RWPE2 (cell line): ENCODE results near the gene CP.

Experiments
- ATAC-seq: fragments of 200-7000 bp; cut with Tn5 transposase; 3 replicates; pipeline ENCODE4 v1.9.1; 2021; ENCODE audit warnings: low read depth
- DNase-seq: peaks from one replicate; pipeline ENCODE4 v3.0.0-alpha.2; 2020; ENCODE audit warnings: low spot score
- H3K27ac ChIP-seq: fragments of 450-650 bp; 2 replicates; pipeline ENCODE4 v1.5.1; 2017; ENCODE audit warnings: mild to moderate bottlenecking; ENCODE audit not compliant: poor library complexity, severe bottlenecking
- H3K27me3 ChIP-seq: fragments of 250-450 bp; sonication (Bioruptor Pico); 2 replicates; pipeline ENCODE4 v1.5.1; 2021; ENCODE audit warnings: mild to moderate bottlenecking, moderate library complexity; ENCODE audit not compliant: insufficient read depth, poor library complexity, severe bottlenecking
- H3K36me3 ChIP-seq: fragments of 250-450 bp; sonication (Bioruptor Pico); 2 replicates; pipeline ENCODE4 v1.5.1; 2020; ENCODE audit warnings: low read depth, mild to moderate bottlenecking, moderate library complexity
- H3K4me1 ChIP-seq: fragments of 250-450 bp; sonication (Bioruptor Pico); 2 replicates; pipeline ENCODE4 v1.5.1; 2021; ENCODE audit warnings: mild to moderate bottlenecking, moderate library complexity; ENCODE audit not compliant: insufficient read depth, poor library complexity, severe bottlenecking
- H3K4me3 ChIP-seq: fragments of 250-450 bp; sonication (Bioruptor Pico); 2 replicates; pipeline ENCODE4 v1.5.1; 2021; ENCODE audit warnings: mild to moderate bottlenecking, moderate library complexity; ENCODE audit not compliant: severe bottlenecking
- H3K9me3 ChIP-seq: fragments of 250-450 bp; sonication (Bioruptor Pico); 2 replicates; pipeline ENCODE4 v1.5.1; 2021; ENCODE audit warnings: mild to moderate bottlenecking, moderate library complexity; ENCODE audit not compliant: severe bottlenecking
- TF ChIP-seq, protein P1 (sequence below): fragments of 450-650 bp; IDR thresholded peaks from one replicate; pipeline ENCODE4 v1.5.1; 2017; ENCODE audit warnings: mild to moderate bottlenecking, moderate library complexity; ENCODE audit not compliant: poor library complexity, severe bottlenecking

The CP gene

DNA sequence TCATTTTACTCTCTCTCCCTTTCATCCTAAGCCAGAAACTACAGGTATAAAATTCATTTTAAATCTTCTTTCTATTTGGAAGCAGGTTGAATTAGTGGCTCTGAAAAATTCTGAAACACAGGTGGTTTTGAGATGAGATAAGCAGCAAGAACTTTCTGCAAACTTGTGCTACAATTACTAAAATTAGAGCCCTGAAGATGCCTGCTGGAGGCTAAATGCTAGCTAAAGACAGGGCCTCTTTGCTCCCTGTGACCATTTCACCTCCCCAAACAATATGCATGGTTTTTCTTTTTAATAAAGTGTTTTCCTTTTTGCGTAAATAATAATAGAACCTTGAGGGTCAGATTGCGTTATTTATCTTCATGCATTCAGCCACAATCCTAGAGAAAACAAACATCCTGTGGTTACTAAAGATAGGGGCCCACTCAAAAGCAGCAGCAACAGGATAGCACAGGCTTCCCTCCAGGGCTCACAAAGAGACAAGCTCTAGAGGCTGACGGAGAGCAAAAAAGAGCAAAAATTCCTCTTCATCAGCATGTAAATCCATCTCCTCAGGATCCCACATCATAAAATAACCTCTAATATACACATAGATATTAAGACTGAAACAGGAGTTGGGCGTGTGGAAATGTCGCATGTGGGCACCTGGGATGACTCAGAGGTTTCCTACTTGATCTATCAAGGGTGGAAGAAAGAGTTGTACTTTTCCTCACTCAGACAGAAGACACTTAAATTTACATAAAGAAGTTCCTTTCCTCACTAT is 26.5 kb upstream of the CP start:
- TF ChIP-seq, protein P1, sequence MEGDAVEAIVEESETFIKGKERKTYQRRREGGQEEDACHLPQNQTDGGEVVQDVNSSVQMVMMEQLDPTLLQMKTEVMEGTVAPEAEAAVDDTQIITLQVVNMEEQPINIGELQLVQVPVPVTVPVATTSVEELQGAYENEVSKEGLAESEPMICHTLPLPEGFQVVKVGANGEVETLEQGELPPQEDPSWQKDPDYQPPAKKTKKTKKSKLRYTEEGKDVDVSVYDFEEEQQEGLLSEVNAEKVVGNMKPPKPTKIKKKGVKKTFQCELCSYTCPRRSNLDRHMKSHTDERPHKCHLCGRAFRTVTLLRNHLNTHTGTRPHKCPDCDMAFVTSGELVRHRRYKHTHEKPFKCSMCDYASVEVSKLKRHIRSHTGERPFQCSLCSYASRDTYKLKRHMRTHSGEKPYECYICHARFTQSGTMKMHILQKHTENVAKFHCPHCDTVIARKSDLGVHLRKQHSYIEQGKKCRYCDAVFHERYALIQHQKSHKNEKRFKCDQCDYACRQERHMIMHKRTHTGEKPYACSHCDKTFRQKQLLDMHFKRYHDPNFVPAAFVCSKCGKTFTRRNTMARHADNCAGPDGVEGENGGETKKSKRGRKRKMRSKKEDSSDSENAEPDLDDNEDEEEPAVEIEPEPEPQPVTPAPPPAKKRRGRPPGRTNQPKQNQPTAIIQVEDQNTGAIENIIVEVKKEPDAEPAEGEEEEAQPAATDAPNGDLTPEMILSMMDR = no peak
- ATAC-seq (0 out of 3 replicates have a peak, but pooled peaks have one; percentile 22), DNase-seq (no peak)
- H3K4me1 ChIP-seq = peaks cover 31% of the 10 kb centered on the region
- H3K27ac ChIP-seq = peak overlapping the region; percentile 47
- no peak overlapping the region for H3K4me3 ChIP-seq
- no peaks in the 10 kb centered on the region for H3K9me3 ChIP-seq
- no peaks in the 10 kb centered on the region for H3K36me3 ChIP-seq
- no peaks in the 10 kb centered on the region for H3K27me3 ChIP-seq

DNA sequence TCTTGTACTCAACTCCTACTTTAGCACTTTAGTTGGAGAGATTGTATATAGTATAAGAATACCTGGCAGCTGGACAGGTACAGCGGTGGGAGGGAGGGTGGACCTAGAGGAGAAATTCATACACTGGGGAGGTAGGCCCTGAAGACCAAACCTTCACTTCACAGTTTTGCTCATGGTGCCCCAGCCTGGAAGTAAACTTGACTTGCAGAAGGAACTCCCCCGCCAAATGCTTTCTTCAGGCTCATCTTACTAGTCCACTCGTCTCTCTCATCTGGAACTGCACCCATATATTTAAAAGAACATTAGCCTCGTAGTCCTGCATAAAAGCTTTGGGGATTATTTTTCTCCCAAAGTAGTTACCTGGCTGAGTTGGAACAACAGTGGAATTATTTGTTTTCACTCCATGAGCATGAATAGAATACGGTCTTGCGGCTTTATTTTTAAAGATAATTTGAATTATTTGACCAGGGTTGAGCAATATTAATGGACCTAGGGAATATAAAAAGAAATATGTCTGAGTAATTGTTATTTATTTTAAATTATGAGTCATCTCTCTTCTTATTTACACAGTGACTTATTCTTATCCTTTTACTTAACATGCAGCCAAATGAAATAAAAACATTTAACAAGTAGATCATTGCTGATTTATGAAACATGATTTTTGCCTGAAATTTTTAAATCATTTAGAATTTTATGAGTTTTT is 25.5 kb upstream of the CP start:
- DNase-seq = no peak
- Histone ChIP-seq H3K27me3 (no peaks in the 10 kb centered on the region), H3K4me3 (no peak overlapping the region), H3K4me1 (peaks cover 31% of the 10 kb centered on the region), H3K27ac (peak overlapping the region; percentile 47), H3K9me3 (no peaks in the 10 kb centered on the region), H3K36me3 (no peaks in the 10 kb centered on the region)
- peak; percentile 54 for ATAC-seq
- TF ChIP-seq, protein P1 = no peak

- H3K9me3 ChIP-seq = no peaks in the 10 kb centered on the region
- ATAC-seq (peak; percentile 71), DNase-seq (no peak)
Observed at GRCh38 chr3:149245738-149246451, 24.3 kb upstream of the CP start.

GRCh38 chr3:149243540-149243939 is 21.9 kb upstream of the CP start:
- no peak for DNase-seq
- no peak overlapping the region for H3K4me3 ChIP-seq
- H3K4me1 ChIP-seq = peaks cover 27% of the 10 kb centered on the region
- no peaks in the 10 kb centered on the region for H3K27me3 ChIP-seq
- no peaks in the 10 kb centered on the region for H3K36me3 ChIP-seq
- H3K9me3 ChIP-seq = no peaks in the 10 kb centered on the region
- ATAC-seq = no peak
- H3K27ac ChIP-seq = no peak overlapping the region
- TF ChIP-seq, protein P1 = no peak

More at GRCh38 chr3:149245738-149246451, 24.3 kb upstream of the CP start:
- H3K27ac ChIP-seq = peak overlapping the region; percentile 47
- peaks cover 31% of the 10 kb centered on the region for H3K4me1 ChIP-seq
- no peaks in the 10 kb centered on the region for H3K27me3 ChIP-seq
- H3K4me3 ChIP-seq = no peak overlapping the region
- TF ChIP-seq, protein P1 = no peak
- H3K36me3 ChIP-seq = no peaks in the 10 kb centered on the region
